ENCODE results near the gene HRC.

DNA sequence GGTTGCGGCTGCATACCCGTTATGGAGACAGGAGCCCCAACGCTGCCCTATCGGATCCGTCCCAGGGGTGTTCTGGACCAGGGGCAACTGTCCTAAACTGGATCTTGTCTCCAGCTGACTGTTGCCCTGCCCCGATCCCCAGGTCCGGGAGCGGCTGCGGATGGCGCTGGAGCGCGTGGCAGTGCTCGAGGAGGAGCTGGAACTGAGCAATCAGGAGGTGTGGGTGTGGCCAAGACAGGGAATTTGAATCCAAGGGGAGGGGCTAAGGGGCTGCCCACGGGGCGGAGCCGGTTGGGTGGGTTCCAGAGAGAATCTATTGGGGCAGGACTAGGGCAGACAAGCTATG is 26.0 kb downstream of the HRC start:
- TF ChIP-seq POLR2A (IDR thresholded peaks at IDR 0.05; ENCODE audit: low read depth) (no peak), POLR2AphosphoS5 (IDR thresholded peaks at IDR 0.05) (no peak)
- TF ChIP-seq, protein P1, sequence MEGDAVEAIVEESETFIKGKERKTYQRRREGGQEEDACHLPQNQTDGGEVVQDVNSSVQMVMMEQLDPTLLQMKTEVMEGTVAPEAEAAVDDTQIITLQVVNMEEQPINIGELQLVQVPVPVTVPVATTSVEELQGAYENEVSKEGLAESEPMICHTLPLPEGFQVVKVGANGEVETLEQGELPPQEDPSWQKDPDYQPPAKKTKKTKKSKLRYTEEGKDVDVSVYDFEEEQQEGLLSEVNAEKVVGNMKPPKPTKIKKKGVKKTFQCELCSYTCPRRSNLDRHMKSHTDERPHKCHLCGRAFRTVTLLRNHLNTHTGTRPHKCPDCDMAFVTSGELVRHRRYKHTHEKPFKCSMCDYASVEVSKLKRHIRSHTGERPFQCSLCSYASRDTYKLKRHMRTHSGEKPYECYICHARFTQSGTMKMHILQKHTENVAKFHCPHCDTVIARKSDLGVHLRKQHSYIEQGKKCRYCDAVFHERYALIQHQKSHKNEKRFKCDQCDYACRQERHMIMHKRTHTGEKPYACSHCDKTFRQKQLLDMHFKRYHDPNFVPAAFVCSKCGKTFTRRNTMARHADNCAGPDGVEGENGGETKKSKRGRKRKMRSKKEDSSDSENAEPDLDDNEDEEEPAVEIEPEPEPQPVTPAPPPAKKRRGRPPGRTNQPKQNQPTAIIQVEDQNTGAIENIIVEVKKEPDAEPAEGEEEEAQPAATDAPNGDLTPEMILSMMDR (IDR thresholded peaks at IDR 0.05) = no peak
